ENCODE data around the gene WNT10A.
"Not testable (repeated sequence)": the region's sequence is repeated elsewhere in the genome, so short reads cannot be mapped to it uniquely, and the experiment has no call there.

Gene WNT10A

DNA sequence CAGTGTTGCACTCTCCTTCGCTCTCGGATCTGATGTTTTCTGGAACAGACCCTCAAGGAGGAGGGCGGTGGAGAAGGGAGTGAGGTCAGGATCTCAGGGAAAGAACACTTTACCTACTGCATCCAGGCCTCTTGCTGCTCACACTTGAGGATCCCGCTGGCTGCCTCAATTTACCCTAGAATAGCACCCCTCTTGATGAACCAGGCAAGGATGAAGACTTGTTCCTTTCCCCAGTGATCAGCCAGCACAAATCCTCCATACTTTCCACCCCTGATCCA is 14.2 kb downstream of the WNT10A start:
- peak; percentile 51 for DNase-seq

DNA sequence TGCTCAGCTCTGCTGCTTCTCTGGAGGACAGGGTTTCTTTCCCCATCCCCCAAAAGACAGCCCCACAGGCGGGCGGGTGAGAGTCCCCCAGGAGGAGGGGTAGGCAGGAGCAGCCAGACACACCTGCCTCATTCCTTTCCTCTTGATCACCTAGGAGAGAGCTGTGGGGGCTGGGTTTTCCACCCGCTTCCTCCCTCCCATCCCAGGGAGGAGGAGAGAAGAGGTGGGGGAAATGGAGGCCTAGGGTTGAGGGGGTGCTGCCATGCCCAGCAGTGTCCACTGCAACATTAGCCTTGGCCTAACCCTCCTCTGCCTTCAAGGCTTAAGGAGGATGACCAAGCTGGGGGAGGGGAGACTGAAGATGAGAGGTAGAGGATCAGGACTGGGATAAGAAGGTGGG is 14.7 kb downstream of the WNT10A start:
- DNase-seq: no peak

DNA sequence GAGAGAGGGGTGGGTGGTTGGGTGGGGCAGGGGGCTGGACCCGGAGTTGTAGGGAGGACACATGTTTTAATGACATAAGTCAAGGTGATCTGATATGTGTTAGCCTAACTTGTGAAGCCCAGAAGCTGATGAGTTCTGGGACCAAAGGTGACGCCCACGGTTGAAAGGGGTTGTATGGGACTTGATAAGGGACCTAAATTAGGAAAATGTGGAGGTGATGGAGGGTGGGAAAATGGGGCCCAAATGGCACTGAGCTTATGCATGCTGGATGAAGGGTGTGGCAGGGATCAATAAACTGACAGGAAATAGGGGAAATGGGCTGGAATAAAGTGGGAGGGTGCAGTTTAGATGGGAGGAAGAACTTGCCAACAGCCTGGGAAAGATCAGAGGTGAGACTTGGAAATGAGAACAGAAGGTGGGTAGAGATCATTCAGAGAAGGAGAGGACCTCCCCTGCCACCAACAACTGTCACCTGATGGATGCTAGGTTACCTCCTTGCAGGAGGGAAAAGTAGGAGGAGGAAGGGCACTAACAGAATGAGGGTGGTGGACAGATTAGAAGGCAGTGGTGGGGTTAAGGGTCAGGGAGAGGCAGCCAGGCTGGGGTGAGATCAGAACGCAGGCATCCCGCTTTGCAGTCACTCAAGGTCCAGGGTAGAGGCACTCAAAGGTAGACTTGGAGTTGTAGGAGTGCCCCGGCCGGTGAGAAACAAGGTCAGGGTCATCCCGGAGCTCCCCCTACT is 15.3 kb downstream of the WNT10A start:
- DNase-seq: no peak

DNA sequence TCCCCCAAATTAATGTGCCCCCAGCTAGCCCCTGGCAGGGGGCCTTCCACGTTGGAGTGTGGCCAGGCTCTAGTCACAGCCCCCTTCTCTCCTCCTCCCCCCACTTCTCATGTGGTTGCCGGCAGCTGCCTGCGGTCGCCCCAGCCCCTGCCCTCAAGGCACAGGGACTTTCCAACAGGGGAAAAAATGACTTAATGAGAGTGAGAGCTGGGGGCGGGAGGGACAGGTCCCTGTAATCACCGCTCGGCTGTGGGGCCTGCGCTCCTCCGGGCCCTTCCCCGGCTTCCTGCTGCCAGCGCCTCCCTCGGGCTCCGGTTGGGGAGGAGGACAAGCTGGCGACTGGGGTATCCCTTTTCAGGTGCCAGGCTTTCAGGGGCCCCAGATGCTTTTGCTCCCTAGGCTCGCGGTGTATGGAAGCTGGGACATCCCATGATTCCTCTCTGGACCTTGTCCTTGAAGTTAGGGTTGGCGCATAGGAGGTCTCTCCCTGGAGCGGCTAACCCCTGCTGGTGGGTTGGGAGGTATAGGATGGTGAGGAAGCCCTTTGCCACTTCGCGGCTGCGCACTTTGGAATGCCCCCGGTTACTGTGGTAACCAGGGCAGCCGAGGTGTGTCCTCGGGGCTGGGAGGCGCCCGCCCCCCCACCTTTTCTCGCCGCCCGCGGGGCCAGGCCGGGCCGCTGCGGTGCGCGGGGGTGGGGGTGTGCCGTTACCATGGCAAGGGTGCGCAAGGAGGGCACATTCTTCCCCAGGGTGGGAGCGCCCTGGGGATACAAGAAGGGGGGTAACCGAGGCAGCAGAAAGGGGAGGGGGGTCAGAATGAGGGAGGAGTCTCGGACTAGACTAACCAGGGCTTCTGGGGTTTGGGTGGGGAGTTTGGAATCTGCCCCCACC is 16.1 kb downstream of the WNT10A start:
- peak; percentile 90 for DNase-seq

DNA sequence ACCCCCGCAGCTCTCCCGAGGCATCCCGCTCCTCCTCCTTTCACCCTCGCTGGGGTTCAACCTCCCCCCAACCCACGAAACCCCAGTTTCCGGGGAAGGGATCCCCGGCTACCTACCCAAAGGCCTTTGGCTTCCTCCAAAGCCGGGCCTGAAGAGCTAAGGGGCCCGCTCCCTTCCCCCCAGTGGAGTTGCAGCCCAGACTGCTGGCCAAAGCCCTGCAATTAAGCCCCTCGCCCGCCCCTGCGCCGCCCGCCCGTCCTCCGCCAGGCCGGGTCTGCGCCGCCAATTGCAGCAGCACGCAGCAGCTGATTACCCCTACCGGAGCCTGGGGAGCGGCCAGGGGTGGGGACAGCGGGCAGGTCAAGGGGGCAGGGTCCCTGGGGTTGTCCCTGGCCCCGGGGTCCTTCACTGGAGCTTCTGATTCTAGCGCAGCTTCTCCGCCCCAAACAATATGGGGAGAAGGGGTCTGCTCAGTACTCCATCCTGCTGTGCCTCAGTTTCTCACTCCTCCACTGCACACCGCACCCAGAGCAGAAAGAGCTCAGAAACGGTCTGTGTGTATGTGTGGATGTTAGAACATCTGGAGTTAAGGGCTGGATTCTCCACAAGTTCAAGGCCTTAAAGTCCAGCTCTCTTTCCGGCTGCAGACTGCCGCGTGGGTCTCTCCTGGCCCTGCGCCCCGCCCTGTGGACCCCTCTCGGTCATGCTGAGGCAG is 16.9 kb downstream of the WNT10A start:
- no peak for DNase-seq

DNA sequence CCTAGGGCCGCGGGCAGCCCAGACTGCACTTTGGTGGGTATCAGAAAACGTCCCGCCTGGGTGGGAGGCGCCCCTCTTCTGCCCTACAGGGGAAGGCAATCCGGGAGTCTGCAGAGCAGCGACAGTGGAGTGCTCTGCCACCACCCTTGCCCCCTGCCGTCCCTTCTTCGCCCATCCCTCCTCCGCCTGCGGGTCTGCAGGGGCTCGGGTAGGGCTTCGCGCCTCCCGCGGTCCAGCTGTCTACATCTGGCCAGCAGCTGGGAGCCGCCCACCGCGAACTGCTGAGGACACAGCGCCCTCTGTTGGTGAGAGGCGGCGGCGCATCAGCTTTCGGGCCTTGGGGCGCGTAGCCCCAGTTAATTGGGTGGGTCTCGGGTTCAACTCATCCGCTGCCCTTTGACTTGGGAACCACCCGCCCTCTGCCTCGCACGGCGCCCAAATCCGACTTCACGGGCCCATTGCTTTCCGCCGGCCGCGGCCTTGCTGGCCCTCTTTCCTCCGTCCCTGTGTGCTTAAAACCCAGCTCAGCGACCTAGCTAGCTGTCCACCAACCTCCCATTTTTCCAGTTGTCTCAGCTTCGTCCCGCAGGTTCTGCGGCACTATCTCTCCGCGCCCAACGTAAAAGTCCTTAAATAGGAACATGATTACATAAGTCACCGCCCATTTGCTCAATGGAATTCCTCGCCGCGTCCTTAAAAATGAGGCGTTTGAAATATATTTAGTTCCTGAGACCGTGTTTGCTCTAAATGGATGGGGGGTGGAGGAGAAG is 17.6 kb downstream of the WNT10A start:
- DNase-seq: peak; percentile 99

DNA sequence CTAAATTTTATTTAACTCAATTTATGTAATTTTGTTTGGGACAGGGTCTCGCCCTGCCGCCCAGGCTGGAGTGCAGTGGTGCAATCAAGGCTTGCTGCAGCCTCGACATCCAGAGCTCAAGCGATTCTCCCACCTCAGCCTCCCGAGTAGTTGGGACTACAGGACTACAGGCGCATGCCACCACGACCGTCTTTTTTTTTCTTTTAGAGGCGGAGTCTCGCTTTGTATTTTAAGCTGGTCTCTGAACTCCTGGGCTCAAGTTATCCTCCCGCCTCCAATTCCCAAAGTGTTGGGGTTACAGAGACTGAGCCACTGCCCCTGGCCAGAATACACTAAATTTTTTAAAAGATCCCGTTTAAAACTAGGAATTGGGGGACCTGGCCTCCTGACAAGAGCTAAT is 18.5 kb downstream of the WNT10A start:
- no peak for DNase-seq

DNA sequence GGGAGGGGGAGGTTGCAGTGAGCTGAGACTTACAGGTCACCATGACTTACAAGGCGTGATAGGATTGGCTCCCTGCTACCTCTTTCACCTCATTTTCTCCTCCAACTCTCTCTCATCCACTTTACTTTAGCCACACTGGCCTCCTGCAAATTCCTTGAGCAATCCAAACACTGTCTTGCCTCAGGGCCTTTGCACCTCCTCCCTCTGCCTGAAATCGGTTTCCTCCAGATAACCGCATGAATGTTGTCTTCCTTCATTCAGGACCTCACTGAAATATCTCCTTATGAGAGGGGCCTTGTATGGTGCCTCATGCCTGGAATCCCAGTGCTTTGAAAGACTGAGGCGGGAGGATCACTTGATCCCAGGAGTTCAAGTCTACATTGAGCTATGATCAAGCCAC is 21.8 kb downstream of the WNT10A start:
- DNase-seq: no peak

DNA sequence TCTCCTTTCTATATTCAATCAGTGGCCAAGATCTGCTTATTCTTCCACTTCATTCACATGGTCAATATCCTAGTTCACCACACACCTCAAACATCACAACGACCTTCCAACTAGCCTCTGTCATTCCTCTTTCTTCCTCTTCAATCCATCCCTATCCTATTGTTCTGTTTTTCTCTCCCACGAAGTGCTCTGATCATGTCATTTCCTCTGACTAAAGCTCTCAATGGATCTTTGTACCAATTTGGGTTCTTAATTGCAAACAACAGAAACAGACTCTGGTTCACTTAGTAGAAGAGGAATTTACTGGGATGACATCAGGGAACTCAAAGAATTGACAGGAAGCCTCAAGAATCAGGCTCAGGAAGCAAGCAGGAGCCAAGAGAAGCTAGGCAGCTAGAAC is 23.5 kb downstream of the WNT10A start:
- DNase-seq: no peak

DNA sequence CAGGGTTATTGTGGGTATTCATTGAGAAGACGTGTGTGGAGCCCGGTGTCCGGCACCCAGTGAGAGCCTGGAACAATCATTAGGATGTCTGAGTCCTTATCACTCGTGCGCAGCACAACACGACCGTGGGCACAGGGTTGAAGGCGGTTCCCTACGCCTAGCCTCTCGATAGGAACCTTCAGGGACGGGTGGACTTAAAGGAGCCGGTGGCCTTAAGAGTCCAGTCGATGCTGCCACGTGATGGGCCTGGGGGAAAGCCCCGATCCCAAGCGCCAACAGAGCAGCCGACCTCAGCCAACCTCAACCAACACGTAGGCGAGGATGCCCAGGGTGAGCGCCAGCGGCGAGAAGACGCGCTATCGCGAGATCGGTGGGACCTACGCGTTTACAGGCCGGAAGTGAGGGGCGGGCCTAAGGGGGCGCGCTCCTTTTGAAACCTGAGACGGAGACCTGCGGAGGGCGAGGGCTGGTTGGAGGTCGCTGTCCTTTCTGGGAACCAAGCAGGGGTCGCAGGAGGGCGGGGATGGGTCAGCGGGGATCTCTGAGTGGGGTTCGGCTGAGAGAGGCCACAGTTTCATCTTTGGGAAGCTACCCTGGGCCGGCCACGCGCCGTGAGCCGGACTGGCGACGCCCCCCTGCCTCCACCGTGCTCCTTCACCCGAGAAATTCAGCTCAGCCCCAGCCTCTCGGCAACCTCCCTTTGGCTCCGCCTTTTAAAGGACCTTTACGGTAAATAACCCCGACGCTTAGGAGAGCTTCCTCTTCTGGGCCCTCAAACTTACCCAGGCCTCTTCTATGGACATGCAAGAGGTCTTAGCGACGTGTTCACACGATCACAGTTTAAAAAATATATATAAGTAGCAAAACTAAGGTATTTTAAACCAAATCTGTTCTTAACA is 28.3 kb downstream of the WNT10A start:
- peak; percentile 94 for DNase-seq

DNA sequence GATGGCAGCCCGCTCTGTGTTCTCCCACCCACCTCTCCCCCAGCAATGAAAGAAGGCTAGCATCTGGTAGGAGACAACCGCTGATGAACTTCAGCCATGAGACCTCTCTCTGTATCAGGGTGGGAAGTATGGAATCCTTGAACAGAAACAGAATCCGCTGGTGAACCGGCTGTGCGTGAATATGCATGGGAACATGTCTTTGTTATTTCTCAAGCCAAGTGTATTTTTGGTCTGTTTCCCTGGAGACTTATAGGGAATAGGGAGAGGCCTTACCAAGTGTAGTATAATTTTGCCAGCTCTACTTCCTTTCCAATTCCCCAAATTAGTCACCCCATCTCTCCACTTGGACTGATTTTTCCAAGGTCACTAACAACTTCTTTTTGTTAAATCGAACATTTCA is 30.1 kb downstream of the WNT10A start:
- no peak for DNase-seq

DNA sequence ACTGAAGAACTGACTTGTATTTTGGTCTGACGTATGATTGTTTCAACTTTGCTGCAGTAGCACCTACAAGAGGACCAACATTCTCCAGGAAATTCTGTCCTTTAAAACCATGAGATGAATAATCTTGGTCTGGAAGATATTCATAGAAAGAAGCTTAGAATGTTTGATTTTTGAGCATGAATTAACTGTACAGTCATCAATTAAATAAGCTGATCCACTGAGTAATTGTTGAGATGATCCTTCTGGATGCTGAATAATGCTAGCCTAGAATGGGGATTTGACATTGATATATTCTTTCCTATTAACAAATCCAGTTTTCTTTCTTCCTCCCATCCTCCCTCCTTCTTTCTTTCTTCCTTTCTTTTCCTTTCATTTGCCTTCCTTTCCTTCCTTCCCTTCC is 39.9 kb downstream of the WNT10A start:
- DNase-seq: no peak

DNA sequence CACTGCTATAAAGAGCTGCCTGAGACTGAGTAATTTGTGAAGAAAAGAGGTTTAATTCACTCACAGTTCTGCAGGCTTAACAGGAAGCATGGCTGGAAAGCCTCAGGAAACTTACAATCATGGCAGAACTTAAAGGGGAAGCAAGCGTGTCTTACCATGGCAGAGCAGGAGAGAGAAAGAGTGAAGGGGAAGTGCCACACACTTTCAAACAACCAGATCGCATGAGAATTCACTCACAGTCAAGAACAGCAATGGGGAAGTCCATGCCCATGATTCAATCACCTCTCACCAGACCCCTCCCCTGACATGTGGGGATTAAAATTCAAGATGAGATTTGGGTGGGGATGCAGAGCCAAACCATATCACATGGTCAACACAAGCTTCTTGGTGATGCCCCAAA is 44.1 kb downstream of the WNT10A start:
- no peak for DNase-seq

DNA sequence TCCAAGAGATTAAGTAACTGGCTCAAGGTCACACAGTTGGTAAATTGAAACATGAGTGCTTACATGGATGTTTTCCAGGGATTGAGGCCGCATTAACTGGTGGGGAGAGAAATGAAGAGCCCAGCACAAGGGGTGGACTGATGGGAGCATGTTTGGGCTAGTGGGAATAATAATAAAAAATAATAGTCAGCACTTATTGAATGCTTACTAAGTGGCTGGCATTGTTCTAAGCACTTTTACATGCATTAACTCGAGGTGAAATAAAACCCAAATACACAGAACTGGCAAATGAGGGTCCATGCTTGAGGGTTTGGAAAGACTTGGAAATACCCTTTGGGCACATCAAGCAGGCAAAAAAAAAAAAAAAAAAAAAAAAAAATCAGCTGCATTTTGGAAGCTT is 44.8 kb downstream of the WNT10A start:
- no peak for DNase-seq

DNA sequence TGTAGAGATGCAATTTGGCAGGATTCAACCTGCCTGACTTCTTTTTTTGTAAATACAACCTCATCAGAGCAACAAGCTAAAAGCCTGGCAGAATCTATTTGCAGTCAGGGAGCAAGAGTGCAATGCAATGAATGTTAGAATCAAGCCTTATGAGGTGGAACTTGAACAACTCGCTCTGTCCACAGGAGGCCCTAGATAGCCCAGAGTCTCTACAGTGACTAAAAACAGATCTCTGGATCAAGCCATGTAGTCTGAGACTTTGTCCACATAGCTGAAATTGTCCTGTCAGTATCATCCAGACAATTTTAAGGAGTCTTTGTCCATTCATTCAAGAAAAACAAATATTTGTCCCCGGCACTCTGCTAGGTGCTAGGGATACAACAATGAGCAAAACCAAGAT is 46.8 kb downstream of the WNT10A start:
- no peak for DNase-seq

DNA sequence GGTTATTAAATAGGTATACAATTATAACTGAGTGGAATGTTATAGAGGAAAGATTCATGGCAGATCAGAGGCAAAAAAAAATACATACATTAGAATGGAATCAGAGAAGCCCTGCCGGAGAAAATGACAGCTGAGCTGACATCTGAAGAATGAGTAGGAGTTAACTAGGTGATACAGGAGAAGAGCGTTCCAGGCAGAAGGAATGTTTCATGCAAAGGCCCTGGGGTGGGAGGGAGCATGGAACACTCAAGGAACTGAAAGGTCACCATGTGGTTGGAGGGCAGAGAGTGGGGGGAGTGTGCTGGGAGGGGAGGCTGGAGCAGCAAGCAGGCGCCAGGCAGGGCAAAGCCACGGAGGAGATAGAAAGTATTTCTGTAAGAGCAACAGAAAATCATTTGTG is 47.2 kb downstream of the WNT10A start:
- no peak for DNase-seq

DNA sequence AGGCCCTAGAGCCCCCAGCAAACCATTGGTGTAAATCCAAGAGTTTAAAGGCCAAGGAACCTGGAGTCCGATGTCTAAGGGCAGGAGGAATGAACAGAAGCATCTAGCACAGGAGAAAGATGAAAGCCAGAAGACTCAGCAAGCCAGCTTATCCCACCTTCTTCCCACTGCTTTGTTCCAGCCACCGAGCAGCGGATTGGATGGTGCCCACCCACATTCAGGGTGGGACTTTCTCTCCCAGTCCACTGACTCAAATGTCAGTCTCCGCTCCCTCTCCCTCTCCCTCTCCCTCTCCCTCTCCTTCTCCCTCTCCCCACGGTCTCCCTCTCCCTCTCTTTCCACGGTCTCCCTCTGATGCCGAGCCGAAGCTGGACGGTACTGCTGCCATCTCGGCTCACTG is 49.8 kb downstream of the WNT10A start:
- not testable (repeated sequence) for DNase-seq

DNA sequence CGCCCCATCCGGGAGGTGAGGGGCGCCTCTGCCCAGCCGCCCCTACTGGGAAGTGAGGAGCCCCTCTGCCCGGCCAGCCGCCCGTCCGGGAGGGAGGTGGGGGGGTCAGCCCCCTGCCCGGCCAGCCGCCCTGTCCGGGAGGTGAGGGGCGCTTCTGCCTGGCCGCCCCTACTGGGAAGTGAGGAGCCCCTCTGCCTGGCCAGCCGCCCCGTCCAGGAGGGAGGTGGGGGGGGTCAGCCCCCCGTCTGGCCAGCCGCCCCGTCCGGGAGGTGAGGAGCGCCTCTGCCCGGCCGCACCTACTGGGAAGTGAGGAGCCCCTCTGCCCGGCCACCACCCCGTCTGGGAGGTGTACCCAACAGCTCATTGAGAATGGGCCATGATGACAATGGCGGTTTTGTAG is 51.1 kb downstream of the WNT10A start:
- not testable (repeated sequence) for DNase-seq
